ENCODE results near the gene SEMA5A.

SEMA5A gene

GRCh38 chr5:9279774-9280173, 266.1 kb downstream of the SEMA5A start:
- Histone ChIP-seq H3K27ac (ENCODE audit: low read length) (no peak overlapping the region), H3K36me3 (ENCODE audit: control insufficient read depth, low read depth, low read length) (no peaks in the 10 kb centered on the region), H3K9me3 (ENCODE audit: control insufficient read depth, low read depth, low read length) (peaks cover 6% of the 10 kb centered on the region), H3K4me3 (ENCODE audit: low read length) (no peak overlapping the region), H3K27me3 (ENCODE audit: control insufficient read depth, insufficient read depth, low read length) (no peaks in the 10 kb centered on the region), H3K4me1 (ENCODE audit: control insufficient read depth, low read depth, low read length) (no peaks in the 10 kb centered on the region), H3K9ac (ENCODE audit: low read length) (no peak overlapping the region)

- peaks cover 6% of the 10 kb centered on the region for H3K9me3 ChIP-seq (ENCODE audit: control insufficient read depth, low read depth, low read length)
- no peaks in the 10 kb centered on the region for H3K4me1 ChIP-seq (ENCODE audit: control insufficient read depth, low read depth, low read length)
- no peak overlapping the region for H3K9ac ChIP-seq (ENCODE audit: low read length)
- no peaks in the 10 kb centered on the region for H3K27me3 ChIP-seq (ENCODE audit: control insufficient read depth, insufficient read depth, low read length)
- no peak overlapping the region for H3K4me3 ChIP-seq (ENCODE audit: low read length)
- H3K36me3 ChIP-seq (ENCODE audit: control insufficient read depth, low read depth, low read length), result no peaks in the 10 kb centered on the region
- no peak overlapping the region for H3K27ac ChIP-seq (ENCODE audit: low read length)
Observed at GRCh38 chr5:9278921-9279603, 266.8 kb downstream of the SEMA5A start.

- H3K27ac ChIP-seq (ENCODE audit: low read length), result peak overlapping the region; percentile 16
- no peak overlapping the region for H3K4me3 ChIP-seq (ENCODE audit: low read length)
- H3K36me3 ChIP-seq (ENCODE audit: control insufficient read depth, low read depth, low read length), result no peaks in the 10 kb centered on the region
- peaks cover 4% of the 10 kb centered on the region for H3K4me1 ChIP-seq (ENCODE audit: control insufficient read depth, low read depth, low read length)
- H3K9ac ChIP-seq (ENCODE audit: low read length), result no peak overlapping the region
- H3K9me3 ChIP-seq (ENCODE audit: control insufficient read depth, low read depth, low read length), result no peaks in the 10 kb centered on the region
- no peaks in the 10 kb centered on the region for H3K27me3 ChIP-seq (ENCODE audit: control insufficient read depth, insufficient read depth, low read length)
Observed at GRCh38 chr5:9269014-9269413, 276.9 kb downstream of the SEMA5A start.

- H3K36me3 ChIP-seq (ENCODE audit: control insufficient read depth, low read depth, low read length), result no peaks in the 10 kb centered on the region
- no peaks in the 10 kb centered on the region for H3K27me3 ChIP-seq (ENCODE audit: control insufficient read depth, insufficient read depth, low read length)
- no peaks in the 10 kb centered on the region for H3K9me3 ChIP-seq (ENCODE audit: control insufficient read depth, low read depth, low read length)
- H3K9ac ChIP-seq (ENCODE audit: low read length), result no peak overlapping the region
- H3K27ac ChIP-seq (ENCODE audit: low read length), result no peak overlapping the region
- H3K4me1 ChIP-seq (ENCODE audit: control insufficient read depth, low read depth, low read length), result peaks cover 4% of the 10 kb centered on the region
- H3K4me3 ChIP-seq (ENCODE audit: low read length), result no peak overlapping the region
Observed at GRCh38 chr5:9268226-9268625, 277.6 kb downstream of the SEMA5A start.

- peaks cover 4% of the 10 kb centered on the region for H3K4me1 ChIP-seq (ENCODE audit: control insufficient read depth, low read depth, low read length)
- H3K9ac ChIP-seq (ENCODE audit: low read length), result no peak overlapping the region
- H3K27ac ChIP-seq (ENCODE audit: low read length), result no peak overlapping the region
- no peaks in the 10 kb centered on the region for H3K36me3 ChIP-seq (ENCODE audit: control insufficient read depth, low read depth, low read length)
- H3K9me3 ChIP-seq (ENCODE audit: control insufficient read depth, low read depth, low read length), result no peaks in the 10 kb centered on the region
- no peak overlapping the region for H3K4me3 ChIP-seq (ENCODE audit: low read length)
- no peaks in the 10 kb centered on the region for H3K27me3 ChIP-seq (ENCODE audit: control insufficient read depth, insufficient read depth, low read length)
Observed at GRCh38 chr5:9265441-9266287, 280.2 kb downstream of the SEMA5A start.

GRCh38 chr5:9264301-9264700, 281.6 kb downstream of the SEMA5A start:
- Histone ChIP-seq H3K27ac (ENCODE audit: low read length) (no peak overlapping the region), H3K27me3 (ENCODE audit: control insufficient read depth, insufficient read depth, low read length) (no peaks in the 10 kb centered on the region), H3K4me1 (ENCODE audit: control insufficient read depth, low read depth, low read length) (peaks cover 4% of the 10 kb centered on the region), H3K4me3 (ENCODE audit: low read length) (no peak overlapping the region), H3K36me3 (ENCODE audit: control insufficient read depth, low read depth, low read length) (no peaks in the 10 kb centered on the region), H3K9me3 (ENCODE audit: control insufficient read depth, low read depth, low read length) (no peaks in the 10 kb centered on the region), H3K9ac (ENCODE audit: low read length) (no peak overlapping the region)

GRCh38 chr5:9263656-9264055, 282.2 kb downstream of the SEMA5A start:
- H3K4me1 ChIP-seq (ENCODE audit: control insufficient read depth, low read depth, low read length), result peaks cover 4% of the 10 kb centered on the region
- H3K27me3 ChIP-seq (ENCODE audit: control insufficient read depth, insufficient read depth, low read length), result no peaks in the 10 kb centered on the region
- H3K36me3 ChIP-seq (ENCODE audit: control insufficient read depth, low read depth, low read length), result no peaks in the 10 kb centered on the region
- no peak overlapping the region for H3K27ac ChIP-seq (ENCODE audit: low read length)
- H3K4me3 ChIP-seq (ENCODE audit: low read length), result no peak overlapping the region
- H3K9ac ChIP-seq (ENCODE audit: low read length), result no peak overlapping the region
- no peaks in the 10 kb centered on the region for H3K9me3 ChIP-seq (ENCODE audit: control insufficient read depth, low read depth, low read length)

- Histone ChIP-seq H3K4me3 (ENCODE audit: low read length) (no peak overlapping the region), H3K4me1 (ENCODE audit: control insufficient read depth, low read depth, low read length) (no peaks in the 10 kb centered on the region), H3K36me3 (ENCODE audit: control insufficient read depth, low read depth, low read length) (no peaks in the 10 kb centered on the region), H3K27me3 (ENCODE audit: control insufficient read depth, insufficient read depth, low read length) (no peaks in the 10 kb centered on the region), H3K27ac (ENCODE audit: low read length) (no peak overlapping the region), H3K9ac (ENCODE audit: low read length) (no peak overlapping the region), H3K9me3 (ENCODE audit: control insufficient read depth, low read depth, low read length) (no peaks in the 10 kb centered on the region)
Observed at GRCh38 chr5:9251379-9251980, 294.4 kb downstream of the SEMA5A start.

GRCh38 chr5:9249231-9249630, 296.6 kb downstream of the SEMA5A start:
- no peaks in the 10 kb centered on the region for H3K36me3 ChIP-seq (ENCODE audit: control insufficient read depth, low read depth, low read length)
- no peaks in the 10 kb centered on the region for H3K27me3 ChIP-seq (ENCODE audit: control insufficient read depth, insufficient read depth, low read length)
- H3K9me3 ChIP-seq (ENCODE audit: control insufficient read depth, low read depth, low read length), result no peaks in the 10 kb centered on the region
- no peak overlapping the region for H3K27ac ChIP-seq (ENCODE audit: low read length)
- no peaks in the 10 kb centered on the region for H3K4me1 ChIP-seq (ENCODE audit: control insufficient read depth, low read depth, low read length)
- H3K9ac ChIP-seq (ENCODE audit: low read length), result no peak overlapping the region
- H3K4me3 ChIP-seq (ENCODE audit: low read length), result no peak overlapping the region

- H3K27ac ChIP-seq (ENCODE audit: low read length), result no peak overlapping the region
- H3K9ac ChIP-seq (ENCODE audit: low read length), result no peak overlapping the region
- no peaks in the 10 kb centered on the region for H3K4me1 ChIP-seq (ENCODE audit: control insufficient read depth, low read depth, low read length)
- no peak overlapping the region for H3K4me3 ChIP-seq (ENCODE audit: low read length)
- H3K27me3 ChIP-seq (ENCODE audit: control insufficient read depth, insufficient read depth, low read length), result no peaks in the 10 kb centered on the region
- no peaks in the 10 kb centered on the region for H3K36me3 ChIP-seq (ENCODE audit: control insufficient read depth, low read depth, low read length)
- no peaks in the 10 kb centered on the region for H3K9me3 ChIP-seq (ENCODE audit: control insufficient read depth, low read depth, low read length)
Observed at GRCh38 chr5:9245071-9245470, 300.8 kb downstream of the SEMA5A start.

- no peaks in the 10 kb centered on the region for H3K9me3 ChIP-seq (ENCODE audit: control insufficient read depth, low read depth, low read length)
- H3K4me1 ChIP-seq (ENCODE audit: control insufficient read depth, low read depth, low read length), result no peaks in the 10 kb centered on the region
- H3K9ac ChIP-seq (ENCODE audit: low read length), result no peak overlapping the region
- no peak overlapping the region for H3K27ac ChIP-seq (ENCODE audit: low read length)
- no peaks in the 10 kb centered on the region for H3K36me3 ChIP-seq (ENCODE audit: control insufficient read depth, low read depth, low read length)
- H3K4me3 ChIP-seq (ENCODE audit: low read length), result no peak overlapping the region
- H3K27me3 ChIP-seq (ENCODE audit: control insufficient read depth, insufficient read depth, low read length), result no peaks in the 10 kb centered on the region
Observed at GRCh38 chr5:9244417-9244816, 301.5 kb downstream of the SEMA5A start.

Measured in iPS-18a (cell line).